H1 (cell line): ENCODE measurements around the gene ZBTB7B. TPM values are rescaled to one million over a fixed set of nuclear protein-coding genes. Genes with fewer than 3 reads are reported as not detected.

Experiments
- CTCF ChIA-PET: fragments of 300-600 bp; sonication (Branson Sonifier 250); formaldehyde crosslinking; loops from one replicate; lab custom pipeline; 2021; ENCODE audit not compliant: partially characterized antibody; lab: Charles Lee
- POLR2A ChIA-PET: fragments of 300-600 bp; sonication (Branson Sonifier 250); formaldehyde crosslinking; loops from one replicate; lab custom pipeline; 2021; ENCODE audit warnings: inconsistent platforms; ENCODE audit not compliant: partially characterized antibody; lab: Charles Lee
- DNase-seq, 2 experiments: peaks; one replicate each; pipeline versions ENCODE4 v3.0.0 to v3.0.0-alpha.2; 2010 to 2022; ENCODE audit warnings: low spot score in 2 of 2, low read depth in 1 of 2, mixed read lengths in 1 of 2
- FAIRE-seq: peaks from 2 replicates; lab custom pipeline; 2011; peaks lifted over from hg19 to GRCh38; lab: Jason Lieb, UNC
- H2AFZ ChIP-seq: 2 replicates; pipeline ENCODE4 v1.8.1; 2012; ENCODE audit warnings: low read length, inconsistent platforms
- H2AK5ac ChIP-seq: 2 replicates; pipeline ENCODE4 v1.6.1; 2013; ENCODE audit warnings: low read depth, low read length
- H2BK120ac ChIP-seq: replicated peaks from 2 replicates; pipeline ENCODE3; 2013; ENCODE audit warnings: low read depth, low read length, inconsistent platforms
- H2BK12ac ChIP-seq: 2 replicates; pipeline ENCODE4 v1.6.1; 2013; ENCODE audit warnings: low read depth, low read length
- H2BK15ac ChIP-seq: 2 replicates; pipeline ENCODE4 v1.6.1; 2013; ENCODE audit warnings: low read length
- H2BK20ac ChIP-seq: 2 replicates; pipeline ENCODE4 v1.6.1; 2013; ENCODE audit warnings: low read length
- H2BK5ac ChIP-seq: 2 replicates; pipeline ENCODE4 v1.6.1; 2013; ENCODE audit warnings: low read depth, low read length
- H3K14ac ChIP-seq: 2 replicates; pipeline ENCODE4 v1.6.1; 2013; ENCODE audit warnings: inconsistent platforms; ENCODE audit not compliant: insufficient read length
- H3K18ac ChIP-seq: 2 replicates; pipeline ENCODE4 v1.6.1; 2013; ENCODE audit warnings: low read length; ENCODE audit errors: extremely low read depth
- H3K23ac ChIP-seq: 2 replicates; pipeline ENCODE4 v1.6.1; 2013; ENCODE audit warnings: inconsistent platforms; ENCODE audit not compliant: insufficient read length
- H3K23me2 ChIP-seq: 2 replicates; pipeline ENCODE4 v1.6.1; 2013; ENCODE audit warnings: low read depth, low read length
- H3K27ac ChIP-seq: 2 replicates; pipeline ENCODE4 v1.6.1; 2011; ENCODE audit warnings: low read depth, low read length, inconsistent platforms
- H3K27me3 ChIP-seq, 4 experiments: replicated peaks in 1 of 4; 1 replicate in 1 of 4; 2 replicates in 3 of 4; pipeline versions ENCODE4 v1.6.1 to v1.8.1; 2011 to 2013; ENCODE audit warnings: low read length in 3 of 4, mild to moderate bottlenecking in 3 of 4, inconsistent platforms in 2 of 4, mixed read lengths in 2 of 4, moderate library complexity in 1 of 4; ENCODE audit not compliant: control insufficient read depth in 3 of 4, insufficient read depth in 3 of 4; ENCODE audit errors: extremely low read depth in 1 of 4
- H3K36me3 ChIP-seq, 4 experiments: 2 replicates each; pipeline versions ENCODE4 v1.6.1 to v1.8.1; 2011 to 2013; ENCODE audit warnings: mild to moderate bottlenecking in 4 of 4, low read length in 3 of 4, moderate library complexity in 2 of 4, control low read depth in 1 of 4, inconsistent platforms in 1 of 4; ENCODE audit not compliant: insufficient read depth in 4 of 4, control insufficient read depth in 2 of 4
- H3K4ac ChIP-seq: replicated peaks from 2 replicates; pipeline ENCODE3; 2013; ENCODE audit warnings: low read length, low read depth, mixed read lengths, inconsistent platforms; ENCODE audit not compliant: insufficient read length
- H3K4me1 ChIP-seq, 4 experiments: replicated peaks in 1 of 4; 1 replicate in 1 of 4; 2 replicates in 3 of 4; pipeline versions ENCODE4 v1.6.1 to v1.8.1; 2011 to 2013; ENCODE audit warnings: low read length in 3 of 4, inconsistent platforms in 2 of 4, mixed read lengths in 1 of 4; ENCODE audit not compliant: insufficient read depth in 4 of 4, control insufficient read depth in 3 of 4
- H3K4me2 ChIP-seq, 2 experiments: 2 replicates each; pipeline versions ENCODE4 v1.6.1 to v1.8.1; 2011 to 2013; ENCODE audit warnings: low read depth in 2 of 2, low read length in 2 of 2, control low read depth in 1 of 2, inconsistent platforms in 1 of 2, mild to moderate bottlenecking in 1 of 2; ENCODE audit not compliant: insufficient read depth in 1 of 2
- H3K4me3 ChIP-seq, 4 experiments: fragments of 200-600, 300-600 bp in 1 of 4; sonication (generic), shearing (Covaris generic), sonication (Bioruptor Twin) in 1 of 4; 2 replicates each; pipeline versions ENCODE4 v1.5.1 to v1.8.1; 2011 to 2016; ENCODE audit warnings: low read length in 4 of 4, low read depth in 3 of 4, control low read depth in 2 of 4, inconsistent platforms in 2 of 4, mild to moderate bottlenecking in 2 of 4, mixed read lengths in 1 of 4, moderate library complexity in 1 of 4; ENCODE audit not compliant: insufficient read depth in 2 of 4; ENCODE audit errors: extremely low read depth in 1 of 4
- H3K56ac ChIP-seq: replicated peaks from 2 replicates; pipeline ENCODE3; 2013; ENCODE audit warnings: low read depth, mild to moderate bottlenecking, mixed read lengths, low read length, inconsistent platforms; ENCODE audit not compliant: insufficient read length
- H3K79me1 ChIP-seq: 2 replicates; pipeline ENCODE4 v1.6.1; 2013; ENCODE audit warnings: low read depth, low read length, control low read depth
- H3K79me2 ChIP-seq, 2 experiments: 2 replicates each; pipeline versions ENCODE4 v1.6.1 to v1.8.1; 2012 to 2013; ENCODE audit warnings: low read length in 2 of 2, mild to moderate bottlenecking in 2 of 2, inconsistent platforms in 1 of 2; ENCODE audit not compliant: insufficient read depth in 2 of 2, control insufficient read depth in 1 of 2
- H3K9ac ChIP-seq, 4 experiments: replicated peaks in 1 of 4; 1 replicate in 1 of 4; 2 replicates in 3 of 4; pipeline versions ENCODE4 v1.6.1 to v1.8.1; 2011 to 2013; ENCODE audit warnings: low read depth in 3 of 4, low read length in 3 of 4, control low read depth in 2 of 4, mild to moderate bottlenecking in 2 of 4, moderate library complexity in 2 of 4, inconsistent platforms in 1 of 4; ENCODE audit errors: extremely low read depth in 1 of 4
- H3K9me3 ChIP-seq, 2 experiments: 2 replicates each; pipeline versions ENCODE4 v1.6.1 to v1.8.1; 2012 to 2013; ENCODE audit warnings: mild to moderate bottlenecking in 2 of 2, moderate library complexity in 2 of 2, control low read depth in 1 of 2, inconsistent platforms in 1 of 2, low read depth in 1 of 2, low read length in 1 of 2, mixed read lengths in 1 of 2; ENCODE audit not compliant: insufficient read depth in 2 of 2
- H4K20me1 ChIP-seq, 2 experiments: replicated peaks in 1 of 2; 2 replicates each; pipeline versions ENCODE3 to v1.8.1; 2011 to 2013; ENCODE audit warnings: inconsistent platforms in 2 of 2, low read length in 2 of 2, mild to moderate bottlenecking in 1 of 2; ENCODE audit not compliant: insufficient read depth in 2 of 2, control insufficient read depth in 1 of 2
- H4K5ac ChIP-seq: 2 replicates; pipeline ENCODE4 v1.6.1; 2013; ENCODE audit warnings: low read length, low read depth, mixed read lengths, inconsistent platforms; ENCODE audit not compliant: insufficient read length
- H4K8ac ChIP-seq: 2 replicates; pipeline ENCODE4 v1.8.0; 2013; ENCODE audit warnings: mild to moderate bottlenecking, moderate library complexity, low read length, inconsistent platforms; ENCODE audit not compliant: insufficient read depth; ENCODE audit errors: extremely low read depth
- H4K91ac ChIP-seq: replicated peaks from 2 replicates; pipeline ENCODE3; 2013; ENCODE audit warnings: low read length, mixed read lengths, inconsistent platforms; ENCODE audit not compliant: insufficient read length
- ASH2L ChIP-seq: fragments of 200-600, 300-600 bp; sonication (generic); IDR thresholded peaks from one replicate; pipeline ENCODE4 v1.7.1; 2017; ENCODE audit warnings: low read length
- SIRT6 ChIP-seq: IDR thresholded peaks from one replicate; pipeline ENCODE4 v1.7.1; 2012; ENCODE audit warnings: low read length, inconsistent platforms
- SP1 ChIP-seq: IDR thresholded peaks from 2 replicates; pipeline ENCODE4 v1.6.1; 2011; ENCODE audit warnings: low read depth, low read length
- WGBS, 2 experiments: shearing (Covaris generic) in 1 of 2; methylation state at CpG; one replicate each; pipeline versions ENCODE4 v1.1.6 to v1.1.7; 2013 to 2015; ENCODE audit warnings: low lambda C conversion rate in 2 of 2, mixed read lengths in 2 of 2, inconsistent platforms in 1 of 2, low coverage in 1 of 2, missing lambda C conversion rate in 1 of 2; ENCODE audit not compliant: insufficient replicate concordance in 2 of 2, insufficient coverage in 1 of 2, insufficient read length in 1 of 2; ENCODE audit errors: extremely low coverage in 1 of 2, missing lambda C conversion rate in 1 of 2; 5-methylcytosine and 5-hydroxymethylcytosine counted together
- polyA plus RNA-seq, 7 experiments: library from polyadenylated mRNA; depleted of rRNA in 3 of 7; stranded (reverse) in 5 of 7; unstranded in 2 of 7; fragments of >200 nt in 5 of 7; fragments of 200-250 nt in 2 of 7; gene quantifications; 1 replicate in 5 of 7; 2 replicates in 1 of 7; 4 replicates in 1 of 7; pipeline versions ENCODE4 v1.2.1 to v1.2.3, GENCODE V29; 2011 to 2013; ENCODE audit warnings: missing spikeins in 2 of 7, mixed read lengths in 2 of 7
- total RNA-seq: library from RNA; stranded (reverse); fragmentation: NEBNext Ultra II Directional; extraction: Animal tissue kit (Norgen Biotek cat#: 25700); gene quantifications from 2 replicates; pipeline ENCODE4 v1.2.1, GENCODE V29; 2021

Gene ZBTB7B
- total and polyA plus RNA-seq, 2 of the 8 experiments (the other 6 are each of a cell fraction or from before 2014, with no cell fraction given) = 24.5 to 36.9 TPM

GRCh38 chr1:155004352-155005075, 1.9 kb downstream of the ZBTB7B start:
- H3K4ac ChIP-seq = peak overlapping the region; percentile 57
- DNase-seq = no peak
- H3K9ac ChIP-seq = peak overlapping the region in 2 of 4 experiments; percentile 19 to 26; a peak in 3 of 7 replicates
- POLR2A ChIA-PET = interaction anchor here (1.0 to 42.8 kb wide), 7 partner anchors 11 to 125 kb away, joined by 3 to 702 read pairs (median 4); partner anchors contain the start of genes CKS1B, FLAD1, LENEP and PBXIP1
- H3K23ac ChIP-seq = no peak overlapping the region
- peak overlapping the region; percentile 53; the same call in 1 of the 2 replicates for H4K8ac ChIP-seq
- H2BK5ac ChIP-seq = peak overlapping the region; percentile 99
- no peak overlapping the region for H3K14ac ChIP-seq
- peaks cover 15% of the 10 kb centered on the region for H3K79me1 ChIP-seq
- H3K4me1 ChIP-seq = peaks cover 6 to 33% (median 23%) of the 10 kb centered on the region in 4 experiments
- no peak for TF ChIP-seq SIRT6
- TF ChIP-seq SP1 = 0 out of 2 replicates have a peak, but pooled peaks have one; percentile 28
- TF ChIP-seq ASH2L = peak; percentile 40
- TF ChIP-seq, all 59 proteins: peak for 2
- Histone ChIP-seq H3K36me3 (peaks cover 0 to 2% (median 0%) of the 10 kb centered on the region in 4 experiments; a peak in 2 of 8 replicates), H3K79me2 (peaks cover 0 to 53% of the 10 kb centered on the region in 2 experiments; a peak in 3 of 4 replicates), H2AK5ac (peak overlapping the region; percentile 97), H4K20me1 (peaks cover 0 to 17% of the 10 kb centered on the region in 2 experiments), H3K9me3 (no peaks in the 10 kb centered on the region), H3K23me2 (peaks cover 18% of the 10 kb centered on the region; the same call in 1 of the 2 replicates), H2BK20ac (peak overlapping the region; percentile 100), H4K5ac (peak overlapping the region; percentile 55), H4K91ac (peak overlapping the region; percentile 63), H3K27me3 (no peaks in the 10 kb centered on the region), H2BK120ac (peak overlapping the region; percentile 71), H2BK12ac (peak overlapping the region; percentile 100), H2AFZ (no peak overlapping the region), H3K4me3 (peak overlapping the region; percentile 45 to 99 (median 90)), H3K56ac (peak overlapping the region; percentile 63), H3K4me2 (peak overlapping the region; percentile 79 to 93), H3K27ac (0 out of 2 replicates have a peak overlapping the region, but pooled peaks have one; percentile 21), H3K18ac (peak overlapping the region; percentile 98; the same call in 1 of the 2 replicates), H2BK15ac (peak overlapping the region; percentile 99)
- 36% methylated on average over 5 of the region's 5 CpGs; no CpG with 5 or more reads in 1 of the 2 experiments for WGBS, 2 experiments
- no peak for FAIRE-seq
- CTCF ChIA-PET = interaction anchor here (1.2 to 14.0 kb wide), 9 partner anchors 8 to 202 kb away, joined by 3 to 258 read pairs (median 4); partner anchors contain the start of genes FLAD1 and LENEP
